HepG2 (cell line): ENCODE results near the gene ALK. TPM values are rescaled to one million over a fixed set of nuclear protein-coding genes. Genes with fewer than 3 reads are reported as not detected.

Source experiments
- ATAC-seq: fragments of 200-7000 bp; cut with Tn5 transposase; 3 replicates; pipeline ENCODE4 v1.9.1; 2020; ENCODE audit warnings: mild to moderate bottlenecking, moderate library complexity
- BruUV-seq: library from RNA; stranded (reverse); fragments of 400-500 nt; replicated peaks from 2 replicates; lab custom pipeline; 2021; lab: Mats Ljungman, UMichigan
- CTCF ChIA-PET: fragments of 300-600 bp; formaldehyde crosslinking; extraction: SDS; loops from one replicate; lab custom pipeline; 2021; ENCODE audit warnings: low total read pairs, inconsistent platforms, low intra/inter-chr PET ratio; lab: Yijun Ruan, JAX
- POLR2A ChIA-PET: fragments of 350-600 bp; sonication (Branson Sonifier 250); formaldehyde crosslinking; loops from one replicate; lab custom pipeline; 2020; ENCODE audit warnings: antibody characterized with exemption, inconsistent platforms; lab: Yijun Ruan, JAX
- DNase-seq: peaks from one replicate; pipeline ENCODE4 v3.0.0-alpha.2; 2015; ENCODE audit warnings: low spot score
- FAIRE-seq: peaks from 3 replicates; lab custom pipeline; 2011; peaks lifted over from hg19 to GRCh38; lab: Jason Lieb, UNC
- H2AFZ ChIP-seq: one replicate; pipeline ENCODE4 v1.6.1; 2011; ENCODE audit warnings: low read length, inconsistent platforms
- H3K27ac ChIP-seq: fragments of 300-600 bp; 3 replicates; pipeline ENCODE4 v1.8.0; 2011; ENCODE audit warnings: mixed run types, mild to moderate bottlenecking, mixed read lengths, low read length, inconsistent platforms; ENCODE audit not compliant: insufficient read depth; ENCODE audit errors: extremely low read length
- H3K27me3 ChIP-seq, 2 experiments: fragments of 200-600 bp in 1 of 2; 2 replicates in 1 of 2; 3 replicates in 1 of 2; pipeline versions ENCODE4 v1.6.0 to v1.8.0; 2011; ENCODE audit warnings: low read length in 2 of 2, mild to moderate bottlenecking in 2 of 2, moderate library complexity in 2 of 2, inconsistent platforms in 1 of 2; ENCODE audit not compliant: insufficient read depth in 2 of 2, control insufficient read depth in 1 of 2
- H3K36me3 ChIP-seq, 2 experiments: fragments of 200-600 bp in 1 of 2; replicated peaks in 1 of 2; 2 replicates in 1 of 2; 3 replicates in 1 of 2; pipeline versions ENCODE4 v1.5.1 to v1.8.0; 2011; ENCODE audit warnings: low read length in 2 of 2, inconsistent platforms in 1 of 2; ENCODE audit not compliant: insufficient read depth in 2 of 2, control insufficient read depth in 1 of 2
- H3K4me1 ChIP-seq: 2 replicates; pipeline ENCODE4 v1.5.1; 2012; ENCODE audit warnings: low read length, inconsistent platforms; ENCODE audit not compliant: insufficient read depth
- H3K4me2 ChIP-seq: 2 replicates; pipeline ENCODE4 v1.6.0; 2011; ENCODE audit warnings: low read depth, low read length, inconsistent platforms
- H3K4me3 ChIP-seq, 3 experiments: fragments of 200-600 bp in 1 of 3; sonication (generic), shearing (Covaris generic) in 1 of 3; replicated peaks in 1 of 3; 2 replicates each; pipeline ENCODE4 v1.5.1; 2011 to 2016; ENCODE audit warnings: low read length in 3 of 3, inconsistent platforms in 2 of 3, low read depth in 2 of 3, mild to moderate bottlenecking in 2 of 3, control low read depth in 1 of 3, mixed read lengths in 1 of 3; ENCODE audit not compliant: insufficient read depth in 1 of 3
- H3K79me2 ChIP-seq: one replicate; pipeline ENCODE4 v1.6.1; 2011; ENCODE audit warnings: low read length, inconsistent platforms; ENCODE audit not compliant: insufficient read depth
- H3K9ac ChIP-seq: 2 replicates; pipeline ENCODE4 v1.6.0; 2011; ENCODE audit warnings: mild to moderate bottlenecking, low read depth, low read length, inconsistent platforms; ENCODE audit not compliant: insufficient read depth
- H3K9me3 ChIP-seq: 2 replicates; pipeline ENCODE4 v1.5.1; 2012; ENCODE audit warnings: mild to moderate bottlenecking, low read length
- H4K20me1 ChIP-seq: 2 replicates; pipeline ENCODE4 v1.6.0; 2011; ENCODE audit warnings: inconsistent platforms, mild to moderate bottlenecking, low read length, moderate library complexity; ENCODE audit not compliant: insufficient read depth
- CEBPB ChIP-seq: IDR thresholded peaks from 2 replicates; pipeline ENCODE4 v1.6.1; 2011; ENCODE audit warnings: low read depth, low read length, improper control_type of control experiment, borderline replicate concordance
- HNF4G ChIP-seq, 2 experiments: sonication (generic) in 1 of 2; formaldehyde crosslinking in 1 of 2; IDR thresholded peaks; 2 replicates each; pipeline versions ENCODE4 v1.4.0 to v1.6.1; 2011 to 2020; ENCODE audit warnings: borderline replicate concordance in 2 of 2, low read depth in 2 of 2, mild to moderate bottlenecking in 2 of 2, low read length in 1 of 2, missing genetic modification reagents in 1 of 2, moderate library complexity in 1 of 2
- IRX3 ChIP-seq: sonication (generic); formaldehyde crosslinking; IDR thresholded peaks from 2 replicates; pipeline ENCODE4 v1.8.1; 2023; ENCODE audit warnings: mild to moderate bottlenecking, low read depth, missing genetic modification reagents, borderline replicate concordance
- KAT2B ChIP-seq: fragments of 150-350 bp; IDR thresholded peaks from 2 replicates; pipeline ENCODE4 v1.6.1; 2014; ENCODE audit warnings: low read depth, low read length, borderline replicate concordance
- MTA1 ChIP-seq: sonication (generic); formaldehyde crosslinking; IDR thresholded peaks from 2 replicates; pipeline ENCODE4 v1.4.0; 2020; ENCODE audit warnings: missing genetic modification reagents, mild to moderate bottlenecking, borderline replicate concordance
- NKX3-1 ChIP-seq: sonication (generic); formaldehyde crosslinking; IDR thresholded peaks from 2 replicates; pipeline ENCODE4 v1.5.0; 2020; ENCODE audit warnings: missing genetic modification reagents
- NR2F6 ChIP-seq, 2 experiments: IDR thresholded peaks; 2 replicates each; pipeline ENCODE4 v1.6.1; 2016; ENCODE audit warnings: antibody characterized with exemption in 1 of 2, mild to moderate bottlenecking in 1 of 2
- STAG1 ChIP-seq: sonication (generic); formaldehyde crosslinking; IDR thresholded peaks from 2 replicates; pipeline ENCODE4 v1.4.0; 2020; ENCODE audit warnings: missing genetic modification reagents
- WGBS: methylation state at CpG from one replicate; pipeline ENCODE4 v1.1.6; 2017; ENCODE audit warnings: low lambda C conversion rate; 5-methylcytosine and 5-hydroxymethylcytosine counted together
- in situ Hi-C: cut with HindIII; loops from 2 replicates; pipeline ENCODE4 v1.10.0; 2017; ENCODE audit warnings: low pct_unique_long_range_greater_than_20kb; ENCODE audit not compliant: extremely low pct_ligation_motif_present
- intact Hi-C: fragments of 100-400 bp; cut with micrococcal nuclease; formaldehyde crosslinking; loops from one replicate; pipeline ENCODE4 v1.10.0; 2022; ENCODE audit not compliant: unreplicated experiment
- polyA plus RNA-seq, 8 experiments: library from polyadenylated mRNA; depleted of rRNA in 3 of 8; stranded (reverse) in 7 of 8; unstranded in 1 of 8; fragments of >200 nt; fragmentation: Illumina TruSeq in 4 of 8; extraction: Trizol in 4 of 8; gene quantifications; 2 replicates each; pipeline versions ENCODE4 v1.2.1 to v1.2.3, GENCODE V29; 2011 to 2016; ENCODE audit warnings: low read depth in 4 of 8, missing spikeins in 1 of 8, mixed read lengths in 1 of 8; ENCODE audit not compliant: insufficient read depth in 1 of 8
- total RNA-seq, 5 experiments: library from RNA; depleted of rRNA; stranded (reverse); fragments of >200 nt; fragmentation: Illumina TruSeq; extraction: Trizol; gene quantifications; 2 replicates each; pipeline ENCODE4 v1.2.3, GENCODE V29; 2016; ENCODE audit warnings: low read depth in 1 of 5
- TF ChIP-seq, protein P1 (sequence below): sonication (generic); formaldehyde crosslinking; IDR thresholded peaks from 2 replicates; pipeline ENCODE4 v1.4.0; 2020; ENCODE audit warnings: missing genetic modification reagents

Gene ALK
- total and polyA plus RNA-seq, 2 of the 13 experiments (the other 11 are each of a cell fraction or from before 2014, with no cell fraction given): not detected

DNA sequence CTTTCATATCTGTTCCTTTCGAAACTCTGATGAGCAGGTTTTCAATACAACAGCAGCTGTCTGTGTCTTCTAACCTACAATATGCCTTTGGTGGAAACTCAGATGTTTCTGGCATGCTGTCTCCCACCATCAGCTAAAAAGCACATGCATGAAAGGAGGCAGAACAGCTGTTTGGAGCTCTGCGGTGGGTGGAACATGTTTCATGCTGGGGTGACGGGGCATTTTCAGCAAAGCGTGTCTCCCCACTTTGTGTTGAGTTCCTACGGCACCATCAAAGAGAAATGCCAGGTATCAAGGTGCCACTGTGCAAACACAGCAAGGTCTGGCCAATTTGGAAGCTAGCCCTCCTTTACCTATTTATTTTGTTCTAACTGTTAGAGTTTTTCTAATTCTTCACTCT lies 516.1 kb downstream of the ALK start:
- no peaks in the 10 kb centered on the region for H4K20me1 ChIP-seq
- H3K9me3 ChIP-seq: no peaks in the 10 kb centered on the region
- in situ Hi-C loops: no loop called here
- TF ChIP-seq NR2F6 (IDR thresholded peaks at IDR 0.05): no peak
- TF ChIP-seq NR2F6 (CRISPR knock-in tag; IDR thresholded peaks at IDR 0.05): no peak
- TF ChIP-seq MTA1: no peak
- TF ChIP-seq, protein P1, sequence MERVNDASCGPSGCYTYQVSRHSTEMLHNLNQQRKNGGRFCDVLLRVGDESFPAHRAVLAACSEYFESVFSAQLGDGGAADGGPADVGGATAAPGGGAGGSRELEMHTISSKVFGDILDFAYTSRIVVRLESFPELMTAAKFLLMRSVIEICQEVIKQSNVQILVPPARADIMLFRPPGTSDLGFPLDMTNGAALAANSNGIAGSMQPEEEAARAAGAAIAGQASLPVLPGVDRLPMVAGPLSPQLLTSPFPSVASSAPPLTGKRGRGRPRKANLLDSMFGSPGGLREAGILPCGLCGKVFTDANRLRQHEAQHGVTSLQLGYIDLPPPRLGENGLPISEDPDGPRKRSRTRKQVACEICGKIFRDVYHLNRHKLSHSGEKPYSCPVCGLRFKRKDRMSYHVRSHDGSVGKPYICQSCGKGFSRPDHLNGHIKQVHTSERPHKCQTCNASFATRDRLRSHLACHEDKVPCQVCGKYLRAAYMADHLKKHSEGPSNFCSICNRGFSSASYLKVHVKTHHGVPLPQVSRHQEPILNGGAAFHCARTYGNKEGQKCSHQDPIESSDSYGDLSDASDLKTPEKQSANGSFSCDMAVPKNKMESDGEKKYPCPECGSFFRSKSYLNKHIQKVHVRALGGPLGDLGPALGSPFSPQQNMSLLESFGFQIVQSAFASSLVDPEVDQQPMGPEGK (CRISPR knock-in tag): no peak
- TF ChIP-seq CEBPB: no peak
- TF ChIP-seq HNF4G (IDR thresholded peaks at IDR 0.05; ENCODE audit: borderline replicate concordance, low read depth, low read length): no peak
- no peak for TF ChIP-seq HNF4G (CRISPR knock-in tag; IDR thresholded peaks at IDR 0.05; ENCODE audit: borderline replicate concordance, low read depth)
- no peak for TF ChIP-seq STAG1 (CRISPR knock-in tag)
- no peak for TF ChIP-seq NKX3-1 (CRISPR knock-in tag)
- no peak for TF ChIP-seq KAT2B
- no peak for TF ChIP-seq IRX3
- no TSS peak for BruUV-seq
- H3K4me3 ChIP-seq: no peak overlapping the region
- peaks cover 0 to 24% of the 10 kb centered on the region in 2 experiments; a peak in 3 of 5 replicates for H3K27me3 ChIP-seq
- no peak for FAIRE-seq
- no peak for DNase-seq
- H2AFZ ChIP-seq: no peak overlapping the region
- intact Hi-C loops: no loop called here
- H3K4me2 ChIP-seq: no peak overlapping the region
- WGBS: 19% methylated on average over 5 of the region's 5 CpGs
- H3K9ac ChIP-seq: no peak overlapping the region
- H3K27ac ChIP-seq: no peak overlapping the region
- no peaks in the 10 kb centered on the region for H3K4me1 ChIP-seq
- POLR2A ChIA-PET: no interaction called here
- no peak for ATAC-seq
- CTCF ChIA-PET: no interaction called here
- no peaks in the 10 kb centered on the region for H3K79me2 ChIP-seq
- no peaks in the 10 kb centered on the region for H3K36me3 ChIP-seq
